Activated CD4-positive, alpha-beta T cell treated with anti-CD3 and anti-CD28 coated beads for 24 hours (primary cell): Measurements from ENCODE around the gene TMEM87B.
"Not testable (repeated sequence)": the region's sequence is repeated elsewhere in the genome, so short reads cannot be mapped to it uniquely, and the experiment has no call there.

Experiments used
- DNase-seq, 2 donors: peaks; one replicate each; pipeline ENCODE4 v3.0.0-alpha.2; 2020; ENCODE audit warnings: low read depth in 2 of 2

TMEM87B gene

GRCh38 chr2:112033600-112033999 lies 21.5 kb upstream of the TMEM87B start:
- DNase-seq, result no peak

DNA sequence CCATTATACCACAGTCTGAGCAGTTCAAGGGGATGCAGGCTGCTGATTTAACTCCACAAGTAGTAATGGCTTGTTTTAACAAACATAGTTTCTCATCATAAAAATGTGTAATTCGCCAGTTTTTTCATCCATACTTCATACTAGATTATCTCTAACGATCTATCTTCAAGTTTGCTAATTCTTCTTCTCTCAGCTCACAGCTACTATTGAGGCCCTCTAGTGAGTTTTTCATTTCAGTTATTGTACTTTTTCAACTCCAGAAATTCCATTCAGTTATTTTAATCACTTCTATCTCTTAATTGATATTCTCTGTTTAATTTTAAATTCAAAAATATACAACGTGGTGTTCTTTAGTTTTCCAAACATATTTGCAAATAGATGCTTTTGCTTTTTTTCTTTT lies 20.1 kb upstream of the TMEM87B start:
- DNase-seq, result no peak

- DNase-seq, result no peak
Observed at GRCh38 chr2:112035786-112036185, 19.3 kb upstream of the TMEM87B start.

DNA sequence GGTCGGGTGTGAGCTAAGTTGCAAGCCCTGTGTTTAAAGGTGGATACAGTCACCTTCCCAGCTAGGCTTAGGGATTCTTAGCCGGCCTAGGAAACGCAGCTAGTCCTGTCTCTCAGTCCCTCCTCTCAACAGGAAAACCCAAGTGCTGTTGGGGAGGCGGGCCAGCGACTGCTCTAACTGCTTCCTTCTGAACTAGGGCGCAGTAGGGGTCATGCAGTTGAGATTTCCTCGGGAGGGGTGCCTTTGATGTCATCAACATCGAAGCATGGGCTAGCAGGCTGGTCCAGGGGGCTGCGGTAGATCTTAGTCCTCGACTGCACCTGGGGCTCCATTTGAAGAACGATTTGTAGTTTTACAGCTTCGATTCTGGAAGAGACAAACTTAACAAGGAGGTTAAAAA lies 15.5 kb upstream of the TMEM87B start:
- not testable (repeated sequence) for DNase-seq

- DNase-seq, result not testable (repeated sequence)
Observed at GRCh38 chr2:112040066-112040465, 15.0 kb upstream of the TMEM87B start.

DNA sequence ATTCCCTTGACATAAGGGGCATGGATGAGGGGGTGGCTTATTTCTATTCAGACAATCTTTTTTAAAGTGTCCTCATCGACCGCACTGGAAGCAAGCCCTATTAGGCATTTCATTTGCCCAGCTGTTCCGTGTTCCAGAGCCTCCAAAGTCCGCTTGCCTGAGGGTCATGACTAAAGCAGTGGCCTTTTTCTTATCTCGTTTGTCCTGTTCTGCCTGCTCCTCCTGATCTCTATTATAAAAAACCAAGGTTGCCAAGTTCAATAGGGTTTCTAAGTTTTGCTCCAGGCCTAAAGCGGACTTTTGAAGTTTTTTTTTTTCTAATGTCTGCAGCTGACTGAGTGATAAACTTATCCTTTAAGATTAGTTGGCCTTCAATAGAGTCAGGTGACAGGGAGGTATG lies 13.6 kb upstream of the TMEM87B start:
- not testable (repeated sequence) for DNase-seq

GRCh38 chr2:112045446-112046014 lies 9.5 kb upstream of the TMEM87B start:
- DNase-seq, result no peak

DNA sequence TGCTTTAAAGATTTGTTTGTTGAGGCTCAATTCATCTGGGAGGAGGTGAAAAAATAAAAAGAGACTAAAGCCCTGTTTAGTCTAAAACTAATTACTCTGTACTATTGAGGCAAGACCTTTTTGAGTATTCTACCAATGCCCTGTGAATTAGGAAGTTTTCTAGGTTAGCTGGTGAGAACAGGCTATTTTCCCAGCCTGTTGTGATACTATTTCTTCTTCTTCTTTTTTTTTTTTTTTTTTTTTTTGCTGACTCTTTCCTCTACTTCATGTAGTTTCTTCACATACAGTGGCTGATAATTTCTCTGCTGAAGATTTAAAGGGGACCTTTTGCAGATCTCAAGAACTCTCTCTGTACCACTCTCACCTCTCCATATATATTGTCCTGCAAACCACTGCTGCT lies 8.8 kb upstream of the TMEM87B start:
- no peak for DNase-seq

- no peak for DNase-seq
Observed at GRCh38 chr2:112047537-112048235, 7.4 kb upstream of the TMEM87B start.

GRCh38 chr2:112048236-112048592 lies 6.9 kb upstream of the TMEM87B start:
- DNase-seq, result no peak

GRCh38 chr2:112048887-112049286 lies 6.2 kb upstream of the TMEM87B start:
- no peak for DNase-seq

- DNase-seq, result no peak
Observed at GRCh38 chr2:112050316-112050715, 4.8 kb upstream of the TMEM87B start.

- peak; percentile 97 to 99 for DNase-seq
Observed at GRCh38 chr2:112053917-112054846, 887 bp upstream of the TMEM87B start.

DNA sequence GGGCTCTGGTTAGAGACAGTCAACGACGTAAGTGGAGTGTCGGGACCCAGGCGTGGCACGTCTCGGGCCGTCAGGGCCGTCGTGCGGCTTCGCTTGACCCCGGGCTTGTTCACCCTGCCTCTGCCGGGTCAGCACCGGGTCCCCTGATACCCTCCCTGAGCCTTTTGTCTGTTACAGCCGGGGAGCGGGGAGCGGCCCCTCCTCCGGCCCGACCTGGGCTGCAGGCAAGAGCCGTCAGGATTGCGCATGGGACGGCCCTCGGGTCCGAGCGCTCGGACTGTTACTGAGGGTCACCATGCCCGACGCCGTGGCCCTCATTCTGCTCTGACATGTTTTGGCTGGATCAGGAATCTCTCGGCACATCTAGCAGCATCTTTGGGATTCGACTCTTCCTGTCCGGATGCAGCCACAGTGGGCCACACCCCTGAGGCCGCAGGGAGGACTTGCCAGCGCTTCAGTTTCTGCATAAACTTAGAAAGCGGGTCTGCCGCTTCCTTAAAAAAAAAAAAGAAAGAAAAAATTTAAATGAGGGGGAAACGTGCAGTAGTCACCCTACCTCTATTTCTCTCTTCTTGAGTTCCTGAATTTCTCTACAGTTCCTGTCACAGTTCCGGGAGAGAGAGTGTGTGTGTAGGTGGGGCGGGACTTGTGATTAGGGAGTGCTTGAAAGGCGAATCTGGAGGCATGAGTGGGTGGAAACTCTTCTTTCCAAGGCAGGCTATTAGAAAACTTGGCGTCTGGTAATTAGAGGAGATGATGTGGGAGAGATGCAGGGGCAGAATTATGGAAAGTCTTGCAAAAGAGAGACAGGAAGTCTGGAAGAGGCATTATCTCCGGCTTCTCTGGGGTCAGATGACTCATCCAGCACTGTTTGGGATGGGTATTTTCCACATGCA lies 909 bp downstream of the TMEM87B start:
- DNase-seq, result peak in 1 of 2 donors; percentile 29

DNA sequence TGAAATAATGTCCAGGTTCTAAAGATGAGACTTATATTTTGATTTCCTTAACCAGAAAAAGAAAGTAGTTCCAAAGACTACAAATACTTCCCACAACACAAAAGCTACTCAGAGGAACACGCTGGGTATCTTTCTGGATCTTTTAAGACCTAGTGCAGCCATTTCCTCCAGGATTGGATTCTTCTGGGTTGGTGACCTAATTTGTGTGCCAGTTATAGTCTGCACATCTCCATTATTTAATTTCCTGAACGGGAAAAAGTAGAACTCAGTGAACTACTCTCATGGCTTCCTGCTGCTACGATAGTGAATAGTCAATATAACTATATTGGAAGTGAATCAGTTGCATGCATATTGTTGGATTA lies 1.5 kb downstream of the TMEM87B start:
- DNase-seq, result no peak

- no peak for DNase-seq
Observed at GRCh38 chr2:112059671-112060070, 4.6 kb downstream of the TMEM87B start.

DNA sequence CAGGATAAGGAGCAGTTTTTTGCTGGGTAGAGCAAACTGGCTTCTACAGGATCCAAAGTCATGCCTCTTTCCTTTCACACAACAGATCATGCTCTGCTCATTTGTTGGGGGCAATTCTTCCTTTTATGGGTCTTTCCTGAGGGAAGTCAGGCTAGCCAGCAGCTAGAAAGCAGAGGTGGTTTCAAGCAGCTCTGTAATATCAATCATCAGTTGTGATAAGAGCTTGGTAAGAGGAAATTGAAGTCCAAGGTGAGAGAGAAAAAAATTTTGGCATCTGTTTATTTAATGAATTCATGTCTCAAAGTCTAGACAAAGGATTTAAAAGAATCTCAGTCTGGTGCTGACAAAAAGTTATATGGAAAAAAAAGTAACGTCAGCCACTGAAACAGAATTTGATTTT lies 6.2 kb downstream of the TMEM87B start:
- no peak for DNase-seq

- DNase-seq, result no peak
Observed at GRCh38 chr2:112061840-112062239, 6.8 kb downstream of the TMEM87B start.

GRCh38 chr2:112062894-112063293 lies 7.8 kb downstream of the TMEM87B start:
- DNase-seq, result no peak

DNA sequence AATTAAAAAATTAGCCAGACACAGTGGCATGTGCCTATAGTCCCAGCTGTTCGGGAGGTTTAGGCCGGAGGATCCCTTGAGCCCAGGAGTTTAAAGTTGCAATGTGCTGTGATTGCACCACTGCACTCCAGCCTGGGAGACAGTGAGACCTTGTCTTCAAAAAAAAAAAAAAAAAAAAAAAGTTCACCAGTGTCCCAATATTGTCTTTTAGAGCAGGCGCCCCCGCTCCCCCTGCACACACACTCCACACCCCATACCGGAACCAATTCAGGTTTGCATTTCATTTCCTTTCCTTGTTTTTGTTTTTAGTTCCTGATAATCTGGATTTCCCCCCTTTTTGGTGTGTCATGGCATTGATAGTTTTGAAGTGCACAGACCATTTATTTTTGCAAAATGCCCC lies 10.4 kb downstream of the TMEM87B start:
- no peak for DNase-seq

DNA sequence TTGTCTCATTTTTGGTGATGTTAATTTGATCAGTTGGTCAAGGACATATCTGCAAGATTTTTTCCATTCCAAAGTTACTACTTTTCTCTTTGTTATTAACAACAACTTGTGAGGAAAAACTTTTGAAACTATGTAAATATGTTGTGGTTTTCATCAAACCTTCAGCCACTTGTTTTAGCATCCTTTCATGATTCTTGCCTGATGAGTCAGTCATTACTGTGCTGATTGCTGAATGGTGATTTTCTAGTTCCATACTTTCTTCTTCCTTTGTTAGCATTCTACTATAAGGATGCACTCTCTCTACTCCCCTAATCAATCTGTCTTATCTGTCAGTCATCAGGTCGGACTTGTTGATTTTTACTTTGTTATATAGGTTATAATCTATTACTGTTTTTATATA lies 10.9 kb downstream of the TMEM87B start:
- no peak for DNase-seq

GRCh38 chr2:112069794-112070193 lies 14.7 kb downstream of the TMEM87B start:
- not testable (repeated sequence) for DNase-seq
